Vagina (tissue), 2 donors: ENCODE measurements around the gene GSTM3.
"Not testable (repeated sequence)": the region's sequence is repeated elsewhere in the genome, so short reads cannot be mapped to it uniquely, and the experiment has no call there.

Experiments used
- POLR2AphosphoS5 ChIP-seq, 2 donors: sonication (generic); formaldehyde crosslinking; IDR thresholded peaks; one replicate each; pipeline ENCODE4 v1.9.0; 2017; ENCODE audit warnings: antibody characterized with exemption in 2 of 2, mild to moderate bottlenecking in 2 of 2, low read depth in 1 of 2; ENCODE audit not compliant: insufficient read depth in 1 of 2
- TF ChIP-seq, protein P1 (sequence below), 3 experiments: fragments of 450-650 bp in 2 of 3; fragments of 200-600 bp in 1 of 3; sonication (generic) in 1 of 3; IDR thresholded peaks; one replicate each; pipeline ENCODE4 v1.5.1; 2017 to 2019; ENCODE audit warnings: antibody characterized with exemption in 3 of 3, mild to moderate bottlenecking in 2 of 3, moderate library complexity in 2 of 3

DNA sequence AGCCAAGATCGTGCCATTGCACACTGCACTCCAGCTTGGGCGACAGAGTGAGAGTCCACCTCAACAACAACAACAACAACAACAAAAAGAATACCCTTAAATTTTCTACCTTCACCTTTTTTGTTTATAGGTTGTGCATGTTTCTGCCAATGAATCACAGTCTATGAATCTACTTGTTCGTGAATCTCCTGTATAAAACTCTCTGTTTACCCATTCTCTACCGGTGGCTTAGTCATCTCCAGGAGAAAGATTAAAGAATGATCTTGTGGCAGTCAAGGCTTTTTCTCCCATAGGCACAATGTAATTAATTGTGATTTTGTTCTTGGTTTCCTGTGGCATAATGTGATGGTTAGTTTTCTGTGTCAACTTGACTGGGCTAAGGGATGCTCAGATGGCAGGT lies 43.0 kb downstream of the GSTM3 start:
- TF ChIP-seq, protein P1, sequence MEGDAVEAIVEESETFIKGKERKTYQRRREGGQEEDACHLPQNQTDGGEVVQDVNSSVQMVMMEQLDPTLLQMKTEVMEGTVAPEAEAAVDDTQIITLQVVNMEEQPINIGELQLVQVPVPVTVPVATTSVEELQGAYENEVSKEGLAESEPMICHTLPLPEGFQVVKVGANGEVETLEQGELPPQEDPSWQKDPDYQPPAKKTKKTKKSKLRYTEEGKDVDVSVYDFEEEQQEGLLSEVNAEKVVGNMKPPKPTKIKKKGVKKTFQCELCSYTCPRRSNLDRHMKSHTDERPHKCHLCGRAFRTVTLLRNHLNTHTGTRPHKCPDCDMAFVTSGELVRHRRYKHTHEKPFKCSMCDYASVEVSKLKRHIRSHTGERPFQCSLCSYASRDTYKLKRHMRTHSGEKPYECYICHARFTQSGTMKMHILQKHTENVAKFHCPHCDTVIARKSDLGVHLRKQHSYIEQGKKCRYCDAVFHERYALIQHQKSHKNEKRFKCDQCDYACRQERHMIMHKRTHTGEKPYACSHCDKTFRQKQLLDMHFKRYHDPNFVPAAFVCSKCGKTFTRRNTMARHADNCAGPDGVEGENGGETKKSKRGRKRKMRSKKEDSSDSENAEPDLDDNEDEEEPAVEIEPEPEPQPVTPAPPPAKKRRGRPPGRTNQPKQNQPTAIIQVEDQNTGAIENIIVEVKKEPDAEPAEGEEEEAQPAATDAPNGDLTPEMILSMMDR (IDR thresholded peaks at IDR 0.05) = not testable (repeated sequence)
- TF ChIP-seq POLR2AphosphoS5 (IDR thresholded peaks at IDR 0.05; ENCODE audit: insufficient read depth in 1 of 2, low read depth in 1 of 2) = not testable (repeated sequence)
